Right lobe of liver (tissue), 4 donors: ENCODE results near the gene RHBG.

Experiments
- CTCF ChIP-seq, 4 donors: fragments of 200-600 bp in 3 of 4; fragments of 450-650 bp in 1 of 4; IDR thresholded peaks; one replicate each; pipeline versions ENCODE4 v1.5.1 to v1.8.0; 2016 to 2022; ENCODE audit warnings: antibody characterized with exemption in 4 of 4, mild to moderate bottlenecking in 2 of 4
- POLR2A ChIP-seq: fragments of 450-650 bp; IDR thresholded peaks from one replicate; pipeline ENCODE4 v1.6.1; 2017; ENCODE audit warnings: antibody characterized with exemption, mild to moderate bottlenecking
- donor health status: DM: no; HTN: no; CAD: no.
- donor health status: DM: no; HTN: no; CAD: no.
- donor health status: DM: no; HTN: yes; CAD: no.

DNA sequence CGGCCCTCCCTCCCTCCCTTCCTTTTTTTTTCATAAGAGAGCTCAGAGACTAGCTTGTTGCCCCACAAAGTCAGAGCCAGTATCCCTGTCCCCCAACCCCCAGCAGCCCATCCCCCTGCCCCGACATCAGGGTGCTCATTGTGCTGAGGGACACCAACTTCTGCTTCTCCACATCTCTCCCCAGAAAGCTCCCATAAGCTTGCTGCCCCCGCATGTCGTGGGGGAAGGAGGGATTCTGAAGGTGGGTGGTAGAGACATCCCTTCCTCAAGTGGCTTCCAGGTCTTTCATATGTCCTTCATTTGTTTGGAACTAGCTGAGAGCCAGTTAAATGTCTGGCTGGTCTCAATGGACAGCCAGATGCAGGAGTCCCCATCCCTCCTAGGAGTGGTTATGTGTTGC is 41.2 kb downstream of the RHBG start:
- TF ChIP-seq CTCF (IDR thresholded peaks at IDR 0.05) (no peak), POLR2A (no peak)
